HCEC 1CT (cell line): ENCODE data around the gene TRIM37.
A peak's percentile ranks its signal among the peaks of the same experiment; 100 is the strongest.
"Not testable (repeated sequence)": the region's sequence is repeated elsewhere in the genome, so short reads cannot be mapped to it uniquely, and the experiment has no call there.

Experiments
- DNase-seq: peaks from one replicate; pipeline ENCODE4 v3.0.0-alpha.2; 2017

TRIM37 gene

DNA sequence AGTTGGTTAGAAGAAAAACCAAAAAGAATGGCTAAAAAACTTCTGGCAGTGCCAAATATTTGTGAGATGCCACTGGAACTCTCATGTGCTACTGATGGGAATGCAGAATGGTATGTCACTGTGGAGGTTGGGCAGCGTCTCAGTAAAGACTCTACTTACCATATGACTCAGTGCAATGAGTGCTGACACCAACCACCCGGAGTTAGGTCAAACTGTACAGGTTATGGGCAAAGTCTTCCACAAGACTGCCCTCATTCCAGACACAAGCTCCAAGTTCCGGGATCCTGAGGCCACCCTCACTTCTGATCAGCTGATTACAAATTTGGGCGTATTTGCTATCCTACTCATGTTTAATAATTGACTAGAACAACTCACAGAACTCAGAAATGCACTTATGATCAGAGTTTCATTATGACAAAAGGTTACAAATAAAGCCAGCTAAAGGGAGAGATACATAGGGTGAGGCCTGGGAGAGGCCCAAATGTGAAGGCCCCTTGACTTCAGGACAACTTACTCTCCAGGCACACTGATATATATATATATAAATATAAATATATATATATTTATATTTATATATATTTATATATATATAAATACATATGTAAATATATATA lies 114.9 kb downstream of the TRIM37 start:
- DNase-seq: peak; percentile 65

GRCh38 chr17:58989629-58990028 lies 117.1 kb downstream of the TRIM37 start:
- DNase-seq: no peak

GRCh38 chr17:58985971-58986370 lies 120.7 kb downstream of the TRIM37 start:
- DNase-seq: no peak

DNA sequence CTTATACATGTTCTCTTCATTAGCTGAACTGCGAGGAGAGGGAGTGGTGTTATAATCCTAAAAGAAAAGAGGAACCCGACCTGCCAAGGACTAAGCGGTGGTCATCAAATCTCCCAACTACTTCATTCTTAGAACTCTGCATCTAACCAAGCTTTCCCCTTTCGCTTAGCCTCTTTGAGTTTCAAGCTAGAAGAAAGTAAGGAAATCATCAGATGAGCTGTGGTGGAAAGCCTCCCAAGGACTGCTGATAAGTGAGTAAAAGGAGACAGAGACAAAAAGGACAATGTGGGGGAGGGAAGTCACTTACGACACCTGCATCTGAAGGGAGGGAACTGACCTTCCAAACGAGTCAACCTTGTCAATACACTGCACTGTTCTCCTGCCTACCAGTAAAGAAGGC lies 121.3 kb downstream of the TRIM37 start:
- no peak for DNase-seq

DNA sequence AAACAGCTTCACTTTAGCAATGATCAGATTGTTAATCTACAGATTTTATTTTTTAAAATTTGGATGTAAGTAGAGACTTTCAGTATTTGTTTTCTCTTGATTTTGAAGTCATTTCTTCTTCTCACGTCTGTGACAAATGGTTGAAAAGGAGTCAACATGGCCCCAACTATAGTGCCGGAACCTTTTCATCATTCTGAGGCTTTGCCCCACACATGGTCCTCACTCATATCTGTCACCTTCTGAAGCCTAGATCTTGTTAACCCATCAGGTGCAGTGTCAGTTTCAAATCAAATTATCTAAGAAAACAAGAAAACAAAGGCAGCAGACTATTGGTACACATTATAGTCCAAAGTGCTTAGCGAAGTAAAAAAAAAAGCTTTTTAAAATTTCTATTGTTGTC lies 124.1 kb downstream of the TRIM37 start:
- no peak for DNase-seq

- DNase-seq: no peak
Measured at GRCh38 chr17:58980706-58981481, 125.8 kb downstream of the TRIM37 start.

GRCh38 chr17:58976541-58976940 lies 130.1 kb downstream of the TRIM37 start:
- no peak for DNase-seq

- no peak for DNase-seq
Measured at GRCh38 chr17:58974354-58974753, 132.3 kb downstream of the TRIM37 start.

DNA sequence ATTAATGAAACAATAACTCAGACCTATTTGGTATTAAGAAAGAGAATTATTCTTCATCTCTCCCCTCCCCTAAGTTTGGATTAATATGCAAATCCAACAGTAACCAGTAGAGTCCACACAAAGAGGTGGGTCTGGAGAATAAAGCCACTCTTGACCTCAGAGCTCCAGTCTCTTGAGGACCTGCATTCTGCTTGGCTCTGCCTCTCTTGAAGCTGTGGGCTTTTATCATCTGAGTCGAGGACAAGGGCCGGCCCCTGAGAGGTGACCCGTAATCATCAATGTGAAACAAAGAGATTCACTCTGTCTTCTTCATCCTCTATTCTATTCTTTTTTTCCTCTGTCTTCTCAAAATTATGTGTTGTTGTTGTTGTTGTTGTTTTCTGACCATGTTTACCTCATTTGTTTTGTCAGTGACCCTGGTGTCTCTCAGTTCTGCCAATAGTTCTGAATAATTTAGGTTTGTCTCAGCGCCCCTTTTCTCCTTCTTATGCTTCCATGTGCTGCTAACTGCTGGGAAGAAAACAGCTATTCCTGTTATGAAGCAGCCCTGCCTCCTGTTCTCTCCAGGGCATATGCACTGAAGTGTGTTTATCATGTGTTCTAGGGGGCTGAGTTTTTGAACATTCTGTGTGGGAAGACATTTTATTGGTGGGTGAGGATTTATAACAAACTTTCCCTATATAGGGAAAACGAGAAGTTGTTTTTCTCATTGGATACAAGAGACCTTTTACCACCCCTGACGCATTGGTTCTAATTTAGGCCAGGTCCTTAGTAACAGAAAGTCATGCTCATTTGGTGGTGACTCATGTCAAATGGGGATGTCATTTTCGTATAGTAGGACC lies 135.8 kb downstream of the TRIM37 start:
- peak; percentile 26 for DNase-seq

- no peak for DNase-seq
Measured at GRCh38 chr17:58969612-58970011, 137.1 kb downstream of the TRIM37 start.

- DNase-seq: no peak
Measured at GRCh38 chr17:58969156-58969555, 137.5 kb downstream of the TRIM37 start.

DNA sequence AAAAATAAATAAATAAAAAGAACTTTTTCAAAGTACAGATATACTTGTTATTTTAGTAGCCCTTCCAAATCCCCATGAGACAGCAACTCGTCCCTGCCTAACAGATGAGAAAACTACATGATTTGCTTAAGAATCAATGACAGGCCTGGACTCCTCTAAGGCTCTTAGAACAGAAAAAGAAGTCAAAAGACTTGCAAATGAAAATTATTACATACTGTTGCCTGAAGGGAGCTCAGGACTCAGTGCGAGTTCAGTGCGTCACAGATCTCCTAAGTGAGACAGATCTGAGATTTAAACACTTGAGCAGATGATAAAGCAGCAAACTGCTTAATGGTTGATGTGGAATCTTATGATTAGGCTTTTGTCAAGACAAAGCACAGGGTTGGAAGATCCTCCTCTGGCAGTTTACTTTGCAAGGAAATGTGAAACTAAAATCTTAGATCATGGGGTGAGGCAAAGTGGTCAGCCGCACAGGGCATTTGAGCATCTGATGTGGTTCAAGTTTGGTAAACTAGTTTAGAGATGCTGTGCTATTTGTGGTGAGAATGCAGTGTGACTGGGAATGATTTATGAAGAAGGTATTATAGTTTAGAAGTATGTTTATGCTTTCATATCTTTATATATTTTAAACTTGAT lies 138.1 kb downstream of the TRIM37 start:
- DNase-seq: no peak

DNA sequence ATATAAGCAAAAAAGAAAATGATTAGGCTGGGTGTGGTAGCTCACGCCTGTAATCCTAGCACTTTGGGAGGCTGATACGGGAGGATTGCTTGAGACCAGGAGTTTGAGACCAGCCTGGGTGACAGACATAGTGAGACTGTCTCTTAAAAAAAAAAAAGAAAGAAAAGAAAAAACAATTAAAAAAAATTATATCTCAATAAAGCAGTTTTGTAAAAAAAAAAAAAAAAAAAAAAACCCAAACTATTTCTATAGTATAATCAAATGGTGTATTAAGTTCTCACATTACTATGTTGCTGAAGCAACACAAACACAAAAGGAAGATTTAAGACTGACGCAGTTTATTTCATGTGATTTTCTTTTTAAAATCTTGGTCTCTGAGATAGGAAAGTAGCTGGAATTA lies 140.5 kb downstream of the TRIM37 start:
- no peak for DNase-seq

DNA sequence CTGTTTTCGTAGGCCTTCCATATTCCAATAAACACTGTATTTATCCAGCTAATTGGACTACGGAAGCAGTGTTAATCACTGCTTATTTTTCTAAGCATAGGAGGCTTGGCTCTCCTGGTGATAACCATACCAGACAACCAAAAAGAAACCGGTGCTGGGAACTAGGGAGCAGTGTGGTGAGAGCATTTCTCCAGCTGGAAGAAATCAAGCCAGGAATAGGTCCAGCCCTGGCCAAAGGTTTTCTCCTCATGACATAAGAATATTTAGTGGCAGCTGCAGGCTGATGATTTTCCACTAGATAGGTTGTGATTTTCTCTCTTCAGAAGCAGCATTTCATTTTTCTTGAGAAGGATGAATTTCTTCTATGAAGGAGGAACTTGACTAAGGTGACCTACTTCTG lies 141.5 kb downstream of the TRIM37 start:
- no peak for DNase-seq

DNA sequence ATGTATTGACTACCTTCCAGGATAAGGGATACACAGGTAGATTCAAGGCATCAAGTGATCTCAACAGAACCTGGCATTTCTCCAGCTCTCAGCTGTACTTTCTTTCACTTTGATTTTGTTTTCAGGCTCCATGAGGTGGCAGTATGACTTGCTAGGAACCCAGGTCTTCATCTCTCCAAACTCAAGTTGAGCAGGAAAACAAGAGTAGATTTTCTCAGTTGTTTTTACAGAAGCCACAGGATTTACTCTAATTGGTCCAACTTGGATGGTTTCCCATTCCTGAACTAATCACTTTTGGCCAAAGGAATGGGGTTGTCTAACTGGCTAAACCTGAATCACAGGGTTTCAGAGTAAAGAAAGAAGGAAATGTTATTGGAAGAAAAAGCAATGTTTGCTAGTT lies 146.6 kb downstream of the TRIM37 start:
- DNase-seq: peak; percentile 70

GRCh38 chr17:58957725-58958073 lies 149.0 kb downstream of the TRIM37 start:
- DNase-seq: not testable (repeated sequence)

- DNase-seq: peak; percentile 58
Measured at GRCh38 chr17:58956997-58957724, 149.5 kb downstream of the TRIM37 start.

- DNase-seq: not testable (repeated sequence)
Measured at GRCh38 chr17:58954358-58954757, 152.3 kb downstream of the TRIM37 start.

DNA sequence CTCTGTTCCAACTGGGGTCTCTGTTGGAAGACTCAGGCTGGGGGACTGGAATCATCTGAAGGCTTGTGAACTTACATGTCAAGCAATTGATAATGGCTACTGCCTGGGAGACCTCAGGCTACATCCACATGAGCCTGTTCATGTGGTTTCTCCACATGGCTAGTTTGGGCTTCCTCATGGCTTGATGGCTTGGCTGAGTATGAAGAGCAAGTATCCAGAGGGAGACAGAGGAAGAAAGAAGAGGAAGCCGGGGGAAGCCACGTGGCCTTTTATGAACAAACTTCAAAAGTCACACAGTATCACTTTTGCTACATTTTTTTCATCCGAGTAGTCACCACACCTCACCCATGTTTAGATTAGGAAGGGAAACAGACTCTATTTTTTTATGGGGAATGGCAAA lies 158.9 kb downstream of the TRIM37 start:
- DNase-seq: no peak

DNA sequence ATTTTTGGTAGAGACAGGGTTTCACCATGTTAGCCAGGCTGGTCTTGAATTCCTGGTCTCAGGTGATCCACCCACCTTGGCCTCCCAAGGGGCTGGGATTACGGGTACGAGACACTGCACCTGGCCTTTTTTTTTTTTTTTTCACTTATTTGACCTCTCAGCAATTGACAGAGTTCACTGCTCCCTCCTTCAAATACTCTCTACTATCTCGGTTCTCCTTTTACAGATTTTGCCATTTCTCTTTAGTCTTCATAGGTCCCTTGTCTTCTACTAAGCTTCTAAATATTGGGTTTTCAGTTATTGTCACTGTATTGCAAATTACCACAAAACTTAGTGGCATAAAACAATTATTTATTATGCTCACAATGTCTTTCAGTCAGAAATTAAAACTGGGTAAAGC lies 159.3 kb downstream of the TRIM37 start:
- no peak for DNase-seq

DNA sequence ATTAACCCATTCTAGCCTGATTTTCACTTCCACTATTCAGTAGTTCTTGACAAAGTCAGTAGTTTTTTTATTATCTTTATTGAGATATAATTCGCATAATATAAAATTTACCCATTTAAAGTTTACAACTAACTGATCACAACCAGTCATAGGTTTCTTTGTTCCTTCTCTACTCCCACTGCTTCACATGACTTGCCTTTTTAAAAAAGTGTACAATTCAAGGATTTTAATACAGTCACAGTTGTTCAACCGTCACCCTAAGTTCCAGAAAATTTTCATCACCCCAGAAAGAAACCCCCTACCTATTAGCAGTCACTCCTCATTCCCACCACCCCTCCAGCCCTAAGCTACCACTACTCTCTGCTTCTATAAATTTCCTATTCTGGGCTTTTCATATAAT lies 162.5 kb downstream of the TRIM37 start:
- no peak for DNase-seq

DNA sequence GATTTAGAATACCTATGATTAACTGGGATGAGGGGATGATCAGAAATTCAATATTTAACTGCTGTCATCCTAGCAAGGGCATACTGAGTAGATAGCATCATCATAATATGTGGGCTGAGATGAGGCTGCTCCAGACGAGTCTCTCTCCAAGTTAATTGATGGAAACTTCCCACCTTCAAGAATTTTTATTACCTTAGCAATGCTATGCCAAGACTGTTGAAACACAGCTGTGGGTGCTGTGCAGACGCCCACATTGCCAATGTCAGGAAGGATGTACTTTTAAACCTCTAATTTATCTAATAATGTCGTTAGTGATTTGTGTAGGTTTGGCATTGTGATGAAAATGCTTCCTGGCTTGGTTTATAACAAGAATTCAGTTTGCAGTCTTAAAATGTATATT lies 170.4 kb downstream of the TRIM37 start:
- DNase-seq: no peak

GRCh38 chr17:58932956-58933355 lies 173.7 kb downstream of the TRIM37 start:
- no peak for DNase-seq
